ENCODE measurements around the gene ITGA8. TPM values are rescaled to one million over a fixed set of nuclear protein-coding genes. Genes with fewer than 3 reads are reported as not detected.
"Not testable (repeated sequence)": the region's sequence is repeated elsewhere in the genome, so short reads cannot be mapped to it uniquely, and the experiment has no call there.

Gene ITGA8
- total RNA-seq, 4 donors from 2014 or later = 9.4 to 64.8 (median 28.1) TPM

GRCh38 chr10:15642095-15642494, 77.6 kb downstream of the ITGA8 start:
- intact Hi-C loops (cut with DNase I; ENCODE audit: low total_unique reads) = no loop called here
- H3K27ac ChIP-seq = no peak overlapping the region
- no peak overlapping the region for H3K4me3 ChIP-seq
- H3K9me3 ChIP-seq = no peaks in the 10 kb centered on the region
- H3K4me1 ChIP-seq = no peaks in the 10 kb centered on the region
- no peaks in the 10 kb centered on the region for H3K27me3 ChIP-seq
- TF ChIP-seq POLR2A (IDR thresholded peaks at IDR 0.05) (no peak), CTCF (IDR thresholded peaks at IDR 0.05) (no peak)
- DNase-seq = no peak
- no peaks in the 10 kb centered on the region for H3K36me3 ChIP-seq

GRCh38 chr10:15640536-15641085, 79.1 kb downstream of the ITGA8 start:
- intact Hi-C loops (cut with DNase I; ENCODE audit: low total_unique reads) = no loop called here
- Histone ChIP-seq H3K9me3 (no peaks in the 10 kb centered on the region), H3K36me3 (no peaks in the 10 kb centered on the region), H3K27ac (no peak overlapping the region), H3K4me1 (no peaks in the 10 kb centered on the region), H3K4me3 (no peak overlapping the region), H3K27me3 (no peaks in the 10 kb centered on the region)
- no peak for TF ChIP-seq CTCF (IDR thresholded peaks at IDR 0.05)
- no peak for TF ChIP-seq POLR2A (IDR thresholded peaks at IDR 0.05)
- DNase-seq = no peak

GRCh38 chr10:15636446-15636845, 83.3 kb downstream of the ITGA8 start:
- Histone ChIP-seq H3K9me3 (no peaks in the 10 kb centered on the region), H3K36me3 (no peaks in the 10 kb centered on the region), H3K27me3 (no peaks in the 10 kb centered on the region), H3K4me3 (no peak overlapping the region), H3K4me1 (no peaks in the 10 kb centered on the region), H3K27ac (no peak overlapping the region)
- intact Hi-C loops (cut with DNase I; ENCODE audit: low total_unique reads) = no loop called here
- TF ChIP-seq POLR2A (IDR thresholded peaks at IDR 0.05) = no peak
- TF ChIP-seq CTCF (IDR thresholded peaks at IDR 0.05) = no peak
- no peak for DNase-seq

- Histone ChIP-seq H3K4me1 (no peaks in the 10 kb centered on the region), H3K9me3 (no peaks in the 10 kb centered on the region), H3K27ac (peak overlapping the region in 1 of 2 donors; percentile 34), H3K36me3 (no peaks in the 10 kb centered on the region), H3K27me3 (no peaks in the 10 kb centered on the region), H3K4me3 (no peak overlapping the region)
- intact Hi-C loops (cut with DNase I; ENCODE audit: low total_unique reads) = no loop called here
- TF ChIP-seq POLR2A (IDR thresholded peaks at IDR 0.05) (no peak), CTCF (IDR thresholded peaks at IDR 0.05) (no peak)
- no peak for DNase-seq
Measured at GRCh38 chr10:15632456-15633091, 87.1 kb downstream of the ITGA8 start.

GRCh38 chr10:15631205-15631604, 88.5 kb downstream of the ITGA8 start:
- intact Hi-C loops (cut with DNase I; ENCODE audit: low total_unique reads); DNase-seq; H3K4me1 ChIP-seq; H3K9me3 ChIP-seq; H3K27ac ChIP-seq; H3K27me3 ChIP-seq; H3K4me3 ChIP-seq; H3K36me3 ChIP-seq: not testable (repeated sequence)
